K562 (cell line): ENCODE data around the gene MCM3. TPM values are rescaled to one million over a fixed set of nuclear protein-coding genes. Genes with fewer than 3 reads are reported as not detected.
A peak's percentile ranks its signal among the peaks of the same experiment; 100 is the strongest.

Experiments used
- ATAC-seq: fragments of 200-7000 bp; cut with Tn5 transposase; 3 replicates; pipeline ENCODE4 v1.9.1; 2020; ENCODE audit warnings: moderate library complexity
- BruUV-seq: library from RNA; stranded (reverse); fragments of 400-500 nt; replicated peaks from 2 replicates; lab custom pipeline; 2021; lab: Mats Ljungman, UMichigan
- CTCF ChIA-PET: fragments of 300-600 bp; formaldehyde crosslinking; extraction: SDS; loops from one replicate; lab custom pipeline; 2021; ENCODE audit warnings: low intra/inter-chr PET ratio; lab: Yijun Ruan, JAX
- POLR2A ChIA-PET: fragments of 300-600, 350-650 bp; sonication (Branson Sonifier 250); formaldehyde crosslinking; extraction: SDS; loops from one replicate; lab custom pipeline; 2021; ENCODE audit warnings: antibody characterized with exemption, inconsistent platforms; lab: Yijun Ruan, JAX
- DNase-seq, 4 experiments: peaks; one replicate each; pipeline versions ENCODE4 v3.0.0 to v3.0.0-alpha.2; 2011 to 2018; ENCODE audit warnings: low spot score in 3 of 4, mixed read lengths in 3 of 4; ENCODE audit errors: extremely low read depth in 1 of 4
- FAIRE-seq: peaks from 2 replicates; lab custom pipeline; 2011; peaks lifted over from hg19 to GRCh38; lab: Jason Lieb, UNC
- H2AFZ ChIP-seq: 2 replicates; pipeline ENCODE4 v1.6.0; 2011; ENCODE audit warnings: low read depth, low read length, control low read depth, inconsistent platforms
- H3K27ac ChIP-seq: fragments of 200-600 bp; 3 replicates; pipeline ENCODE4 v1.8.0; 2011; ENCODE audit warnings: low read depth, mild to moderate bottlenecking, control low read depth, inconsistent platforms, low read length, moderate library complexity, mixed read lengths; ENCODE audit errors: extremely low read depth
- H3K27me3 ChIP-seq, 2 experiments: fragments of 300-600 bp in 1 of 2; 2 replicates in 1 of 2; 3 replicates in 1 of 2; pipeline versions ENCODE4 v1.6.0 to v1.8.0; 2011; ENCODE audit warnings: inconsistent platforms in 2 of 2, low read length in 2 of 2, mild to moderate bottlenecking in 1 of 2, mixed read lengths in 1 of 2, moderate library complexity in 1 of 2; ENCODE audit not compliant: control insufficient read depth in 2 of 2, insufficient read depth in 2 of 2
- H3K36me3 ChIP-seq: fragments of 300-600 bp; 3 replicates; pipeline ENCODE4 v1.8.0; 2011; ENCODE audit warnings: mild to moderate bottlenecking, low read length, inconsistent platforms; ENCODE audit not compliant: control insufficient read depth, insufficient read depth
- H3K4me1 ChIP-seq, 2 experiments: fragments of 200-600 bp in 1 of 2; replicated peaks in 1 of 2; 2 replicates in 1 of 2; 3 replicates in 1 of 2; pipeline versions ENCODE4 v1.5.1 to v1.8.0; 2011; ENCODE audit warnings: inconsistent platforms in 2 of 2, low read length in 2 of 2, mild to moderate bottlenecking in 1 of 2, mixed read lengths in 1 of 2, moderate library complexity in 1 of 2; ENCODE audit not compliant: control insufficient read depth in 2 of 2, insufficient read depth in 2 of 2
- H3K4me2 ChIP-seq: 2 replicates; pipeline ENCODE4 v1.6.1; 2011; ENCODE audit warnings: low read length, control low read depth, inconsistent platforms, mixed read lengths; ENCODE audit not compliant: insufficient read depth
- H3K4me3 ChIP-seq: fragments of 200-600 bp; sonication (generic), shearing (Covaris generic); 2 replicates; pipeline ENCODE4 v1.5.1; 2016; ENCODE audit warnings: control low read depth, inconsistent platforms
- H3K79me2 ChIP-seq: fragments of 200-600 bp; 3 replicates; pipeline ENCODE4 v1.8.0; 2011; ENCODE audit warnings: low read length, inconsistent platforms; ENCODE audit not compliant: control insufficient read depth, insufficient read depth
- H3K9ac ChIP-seq, 2 experiments: 2 replicates each; pipeline versions ENCODE4 v1.6.0 to v1.6.1; 2011; ENCODE audit warnings: low read depth in 2 of 2, low read length in 2 of 2, control low read depth in 1 of 2, inconsistent platforms in 1 of 2, mild to moderate bottlenecking in 1 of 2, mixed read lengths in 1 of 2; ENCODE audit not compliant: insufficient read depth in 1 of 2
- H3K9me1 ChIP-seq: one replicate; pipeline ENCODE4 v1.6.0; 2011; ENCODE audit warnings: inconsistent platforms, mild to moderate bottlenecking, low read length, moderate library complexity; ENCODE audit not compliant: control insufficient read depth, insufficient read depth
- H3K9me3 ChIP-seq: replicated peaks from 2 replicates; pipeline ENCODE4 v1.5.1; 2011; ENCODE audit warnings: low read depth, low read length, inconsistent platforms; ENCODE audit not compliant: control insufficient read depth, insufficient read depth
- H4K20me1 ChIP-seq: replicated peaks from 2 replicates; pipeline ENCODE4 v1.6.1; 2011; ENCODE audit warnings: low read length, inconsistent platforms, mixed read lengths; ENCODE audit not compliant: control insufficient read depth, insufficient read depth
- HOMEZ ChIP-seq: fragments of 250-450 bp; sonication (Bioruptor Pico); IDR thresholded peaks from 2 replicates; pipeline ENCODE4 v1.4.0; 2020; ENCODE audit warnings: mild to moderate bottlenecking, moderate library complexity
- TCF7L2 ChIP-seq: fragments of 150-350 bp; IDR thresholded peaks from 2 replicates; pipeline ENCODE4 v1.6.1; 2016; ENCODE audit warnings: low read depth, mild to moderate bottlenecking, low read length, moderate library complexity
- XRCC5 ChIP-seq: fragments of 200-400 bp; formaldehyde crosslinking; IDR thresholded peaks from 2 replicates; pipeline ENCODE4 v1.6.1; 2017; ENCODE audit warnings: low read depth, mild to moderate bottlenecking, low read length
- ZBTB1 ChIP-seq: sonication (generic); formaldehyde crosslinking; IDR thresholded peaks from 2 replicates; pipeline ENCODE4 v1.8.1; 2023; ENCODE audit warnings: missing genetic modification reagents, low read depth, mild to moderate bottlenecking, borderline replicate concordance
- ZNF431 ChIP-seq: sonication (generic); formaldehyde crosslinking; IDR thresholded peaks from 2 replicates; pipeline ENCODE4 v1.8.0; 2022; ENCODE audit warnings: mild to moderate bottlenecking, missing genetic modification reagents
- ZNF584 ChIP-seq: fragments of 200-800 bp; sonication (Bioruptor generic); IDR thresholded peaks from 2 replicates; pipeline ENCODE4 v1.6.1; 2016; ENCODE audit warnings: low read depth, mild to moderate bottlenecking, missing genetic modification characterization, missing compliant biosample characterization
- ZNF778 ChIP-seq: fragments of 450-650 bp; formaldehyde crosslinking; IDR thresholded peaks from 2 replicates; pipeline ENCODE4 v1.4.0; 2020; ENCODE audit warnings: mild to moderate bottlenecking, moderate library complexity
- WGBS: fragments of 100-300 bp; shearing (Covaris generic); methylation state at CpG from one replicate; pipeline ENCODE4 v1.1.6; 2016; ENCODE audit warnings: low coverage, mixed read lengths; ENCODE audit not compliant: insufficient coverage; ENCODE audit errors: missing lambda C conversion rate; 5-methylcytosine and 5-hydroxymethylcytosine counted together
- in situ Hi-C: fragments of 300-500 bp; cut with MboI; formaldehyde crosslinking; loops from 4 replicates; pipeline ENCODE4 v1.15.0; 2018; ENCODE audit warnings: inconsistent platforms, mixed read lengths
- intact Hi-C: fragments of 100-400 bp; cut with micrococcal nuclease; formaldehyde crosslinking; loops from 2 replicates; pipeline ENCODE4 v1.14.2; 2022
- polyA plus RNA-seq, 8 experiments: library from polyadenylated mRNA; depleted of rRNA in 4 of 8; stranded (reverse) in 5 of 8; unstranded in 3 of 8; fragments of >200 nt; fragmentation: Nextera tagmentation in 2 of 8; fragmentation: Illumina TruSeq in 1 of 8; extraction: Ambion mirVana in 2 of 8; extraction: Trizol in 1 of 8; gene quantifications; 2 replicates each; pipeline versions ENCODE4 v1.2.1 to v1.2.3, GENCODE V29; 2011 to 2014; ENCODE audit warnings: inconsistent platforms in 1 of 8, missing spikeins in 1 of 8
- total RNA-seq, 7 experiments: library from RNA; depleted of rRNA in 6 of 7; stranded (reverse); fragments of >200 nt in 6 of 7; fragmentation: Illumina TruSeq in 2 of 7; extraction: Trizol in 2 of 7; gene quantifications; 2 replicates each; pipeline versions ENCODE4 v1.2.1 to v1.2.3, GENCODE V29; 2011 to 2021; ENCODE audit warnings: low replicate concordance in 1 of 7
- TF ChIP-seq, protein P1 (sequence below): sonication (generic); formaldehyde crosslinking; IDR thresholded peaks from 2 replicates; pipeline ENCODE4 v1.8.0; 2022; ENCODE audit warnings: missing genetic modification reagents, mild to moderate bottlenecking, borderline replicate concordance

The MCM3 gene
- total and polyA plus RNA-seq, 9 of the 15 experiments (the other 6 are each of a cell fraction or from before 2014, with no cell fraction given): 76.1 to 270 (median 250) TPM

GRCh38 chr6:52276130-52276529 is 8.4 kb downstream of the MCM3 start:
- H3K27ac ChIP-seq: no peak overlapping the region
- WGBS: 96% methylated on average over 10 of the region's 10 CpGs
- H3K36me3 ChIP-seq: peaks cover 99% of the 10 kb centered on the region
- no peak overlapping the region for H3K4me3 ChIP-seq
- FAIRE-seq (no peak), ATAC-seq (no peak), DNase-seq (no peak)
- TF ChIP-seq ZNF584 (no peak), TCF7L2 (no peak), HOMEZ (CRISPR knock-in tag) (no peak), ZBTB1 (CRISPR knock-in tag) (no peak), XRCC5 (no peak), ZNF778 (CRISPR knock-in tag) (no peak), ZNF431 (CRISPR knock-in tag) (no peak)
- TF ChIP-seq, protein P1, sequence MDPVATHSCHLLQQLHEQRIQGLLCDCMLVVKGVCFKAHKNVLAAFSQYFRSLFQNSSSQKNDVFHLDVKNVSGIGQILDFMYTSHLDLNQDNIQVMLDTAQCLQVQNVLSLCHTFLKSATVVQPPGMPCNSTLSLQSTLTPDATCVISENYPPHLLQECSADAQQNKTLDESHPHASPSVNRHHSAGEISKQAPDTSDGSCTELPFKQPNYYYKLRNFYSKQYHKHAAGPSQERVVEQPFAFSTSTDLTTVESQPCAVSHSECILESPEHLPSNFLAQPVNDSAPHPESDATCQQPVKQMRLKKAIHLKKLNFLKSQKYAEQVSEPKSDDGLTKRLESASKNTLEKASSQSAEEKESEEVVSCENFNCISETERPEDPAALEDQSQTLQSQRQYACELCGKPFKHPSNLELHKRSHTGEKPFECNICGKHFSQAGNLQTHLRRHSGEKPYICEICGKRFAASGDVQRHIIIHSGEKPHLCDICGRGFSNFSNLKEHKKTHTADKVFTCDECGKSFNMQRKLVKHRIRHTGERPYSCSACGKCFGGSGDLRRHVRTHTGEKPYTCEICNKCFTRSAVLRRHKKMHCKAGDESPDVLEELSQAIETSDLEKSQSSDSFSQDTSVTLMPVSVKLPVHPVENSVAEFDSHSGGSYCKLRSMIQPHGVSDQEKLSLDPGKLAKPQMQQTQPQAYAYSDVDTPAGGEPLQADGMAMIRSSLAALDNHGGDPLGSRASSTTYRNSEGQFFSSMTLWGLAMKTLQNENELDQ (CRISPR knock-in tag): no peak
- no peak overlapping the region for H2AFZ ChIP-seq
- H3K4me1 ChIP-seq: no peaks in the 10 kb centered on the region; a peak in 1 of 5 replicates
- ChIA-PET CTCF (no interaction called here), POLR2A (no interaction called here)
- H3K4me2 ChIP-seq: no peak overlapping the region
- H4K20me1 ChIP-seq: peaks cover 3% of the 10 kb centered on the region
- H3K9ac ChIP-seq: peak overlapping the region in 1 of 2 experiments; percentile 81; a peak in 1 of 4 replicates
- BruUV-seq: no TSS peak
- no peaks in the 10 kb centered on the region for H3K9me1 ChIP-seq
- in situ Hi-C loops (no loop called here), intact Hi-C loops (no loop called here)
- no peaks in the 10 kb centered on the region for H3K27me3 ChIP-seq
- no peaks in the 10 kb centered on the region for H3K9me3 ChIP-seq
- H3K79me2 ChIP-seq: peaks cover 61% of the 10 kb centered on the region
